K562 (cell line): ENCODE results near the gene SERPINE2. TPM values are rescaled to one million over a fixed set of nuclear protein-coding genes. Genes with fewer than 3 reads are reported as not detected.

Experiments
- ATAC-seq: fragments of 200-7000 bp; cut with Tn5 transposase; 3 replicates; pipeline ENCODE4 v1.9.1; 2020; ENCODE audit warnings: moderate library complexity
- BruUV-seq: library from RNA; stranded (reverse); fragments of 400-500 nt; replicated peaks from 2 replicates; lab custom pipeline; 2021; lab: Mats Ljungman, UMichigan
- CTCF ChIA-PET: fragments of 300-600 bp; formaldehyde crosslinking; extraction: SDS; loops from one replicate; lab custom pipeline; 2021; ENCODE audit warnings: low intra/inter-chr PET ratio; lab: Yijun Ruan, JAX
- POLR2A ChIA-PET: fragments of 300-600, 350-650 bp; sonication (Branson Sonifier 250); formaldehyde crosslinking; extraction: SDS; loops from one replicate; lab custom pipeline; 2021; ENCODE audit warnings: antibody characterized with exemption, inconsistent platforms; lab: Yijun Ruan, JAX
- DNase-seq, 4 experiments: peaks; one replicate each; pipeline versions ENCODE4 v3.0.0 to v3.0.0-alpha.2; 2011 to 2018; ENCODE audit warnings: low spot score in 3 of 4, mixed read lengths in 3 of 4; ENCODE audit errors: extremely low read depth in 1 of 4
- FAIRE-seq: peaks from 2 replicates; lab custom pipeline; 2011; peaks lifted over from hg19 to GRCh38; lab: Jason Lieb, UNC
- H2AFZ ChIP-seq: 2 replicates; pipeline ENCODE4 v1.6.0; 2011; ENCODE audit warnings: low read depth, low read length, control low read depth, inconsistent platforms
- H3K27ac ChIP-seq: fragments of 200-600 bp; 3 replicates; pipeline ENCODE4 v1.8.0; 2011; ENCODE audit warnings: low read depth, mild to moderate bottlenecking, control low read depth, inconsistent platforms, low read length, moderate library complexity, mixed read lengths; ENCODE audit errors: extremely low read depth
- H3K27me3 ChIP-seq, 2 experiments: fragments of 300-600 bp in 1 of 2; 2 replicates in 1 of 2; 3 replicates in 1 of 2; pipeline versions ENCODE4 v1.6.0 to v1.8.0; 2011; ENCODE audit warnings: inconsistent platforms in 2 of 2, low read length in 2 of 2, mild to moderate bottlenecking in 1 of 2, mixed read lengths in 1 of 2, moderate library complexity in 1 of 2; ENCODE audit not compliant: control insufficient read depth in 2 of 2, insufficient read depth in 2 of 2
- H3K36me3 ChIP-seq: fragments of 300-600 bp; 3 replicates; pipeline ENCODE4 v1.8.0; 2011; ENCODE audit warnings: mild to moderate bottlenecking, low read length, inconsistent platforms; ENCODE audit not compliant: control insufficient read depth, insufficient read depth
- H3K4me1 ChIP-seq, 2 experiments: fragments of 200-600 bp in 1 of 2; replicated peaks in 1 of 2; 2 replicates in 1 of 2; 3 replicates in 1 of 2; pipeline versions ENCODE4 v1.5.1 to v1.8.0; 2011; ENCODE audit warnings: inconsistent platforms in 2 of 2, low read length in 2 of 2, mild to moderate bottlenecking in 1 of 2, mixed read lengths in 1 of 2, moderate library complexity in 1 of 2; ENCODE audit not compliant: control insufficient read depth in 2 of 2, insufficient read depth in 2 of 2
- H3K4me2 ChIP-seq: 2 replicates; pipeline ENCODE4 v1.6.1; 2011; ENCODE audit warnings: low read length, control low read depth, inconsistent platforms, mixed read lengths; ENCODE audit not compliant: insufficient read depth
- H3K4me3 ChIP-seq: fragments of 200-600 bp; sonication (generic), shearing (Covaris generic); 2 replicates; pipeline ENCODE4 v1.5.1; 2016; ENCODE audit warnings: control low read depth, inconsistent platforms
- H3K79me2 ChIP-seq: fragments of 200-600 bp; 3 replicates; pipeline ENCODE4 v1.8.0; 2011; ENCODE audit warnings: low read length, inconsistent platforms; ENCODE audit not compliant: control insufficient read depth, insufficient read depth
- H3K9ac ChIP-seq, 2 experiments: 2 replicates each; pipeline versions ENCODE4 v1.6.0 to v1.6.1; 2011; ENCODE audit warnings: low read depth in 2 of 2, low read length in 2 of 2, control low read depth in 1 of 2, inconsistent platforms in 1 of 2, mild to moderate bottlenecking in 1 of 2, mixed read lengths in 1 of 2; ENCODE audit not compliant: insufficient read depth in 1 of 2
- H3K9me1 ChIP-seq: one replicate; pipeline ENCODE4 v1.6.0; 2011; ENCODE audit warnings: inconsistent platforms, mild to moderate bottlenecking, low read length, moderate library complexity; ENCODE audit not compliant: control insufficient read depth, insufficient read depth
- H3K9me3 ChIP-seq: replicated peaks from 2 replicates; pipeline ENCODE4 v1.5.1; 2011; ENCODE audit warnings: low read depth, low read length, inconsistent platforms; ENCODE audit not compliant: control insufficient read depth, insufficient read depth
- H4K20me1 ChIP-seq: replicated peaks from 2 replicates; pipeline ENCODE4 v1.6.1; 2011; ENCODE audit warnings: low read length, inconsistent platforms, mixed read lengths; ENCODE audit not compliant: control insufficient read depth, insufficient read depth
- CBX8 ChIP-seq: fragments of 200-600 bp; sonication (generic); IDR thresholded peaks from 2 replicates; pipeline ENCODE4 v1.6.1; 2012; ENCODE audit warnings: borderline replicate concordance, mixed run types, low read depth, mild to moderate bottlenecking, moderate library complexity, mixed read lengths, low read length, control low read depth, inconsistent platforms; ENCODE audit not compliant: poor library complexity, severe bottlenecking; ENCODE audit errors: extremely low read depth
- CTCFL ChIP-seq: IDR thresholded peaks from 2 replicates; pipeline ENCODE4 v1.6.1; 2011; ENCODE audit warnings: borderline replicate concordance, low read depth, mild to moderate bottlenecking, moderate library complexity, low read length; ENCODE audit not compliant: insufficient read depth, poor library complexity, severe bottlenecking
- NR2C1 ChIP-seq, 2 experiments: fragments of 450-650 bp; IDR thresholded peaks; 2 replicates each; pipeline ENCODE4 v1.6.1; 2017; ENCODE audit warnings: mild to moderate bottlenecking in 2 of 2, antibody characterized with exemption in 1 of 2, inconsistent platforms in 1 of 2, missing compliant biosample characterization in 1 of 2, missing genetic modification characterization in 1 of 2
- RBM39 ChIP-seq: fragments of 200-400 bp; formaldehyde crosslinking; optimal IDR thresholded peaks from 2 replicates; pipeline ENCODE3; 2018; ENCODE audit warnings: low read depth, low read length
- TAL1 ChIP-seq: fragments of 450-650 bp; IDR thresholded peaks from 2 replicates; pipeline ENCODE4 v1.6.1; 2016; ENCODE audit warnings: mild to moderate bottlenecking
- ZBTB17 ChIP-seq: fragments of 450-650 bp; formaldehyde crosslinking; IDR thresholded peaks from 2 replicates; pipeline ENCODE4 v1.4.0; 2020; ENCODE audit warnings: mild to moderate bottlenecking
- ZBTB40 ChIP-seq, 2 experiments: fragments of 450-650 bp in 1 of 2; sonication (generic) in 1 of 2; formaldehyde crosslinking in 1 of 2; IDR thresholded peaks; 2 replicates each; pipeline versions ENCODE4 v1.7.1 to v1.9.0; 2016 to 2022; ENCODE audit warnings: inconsistent platforms in 1 of 2, mild to moderate bottlenecking in 1 of 2, missing genetic modification reagents in 1 of 2
- WGBS: fragments of 100-300 bp; shearing (Covaris generic); methylation state at CpG from one replicate; pipeline ENCODE4 v1.1.6; 2016; ENCODE audit warnings: low coverage, mixed read lengths; ENCODE audit not compliant: insufficient coverage; ENCODE audit errors: missing lambda C conversion rate; 5-methylcytosine and 5-hydroxymethylcytosine counted together
- in situ Hi-C: fragments of 300-500 bp; cut with MboI; formaldehyde crosslinking; loops from 4 replicates; pipeline ENCODE4 v1.15.0; 2018; ENCODE audit warnings: inconsistent platforms, mixed read lengths
- intact Hi-C: fragments of 100-400 bp; cut with micrococcal nuclease; formaldehyde crosslinking; loops from 2 replicates; pipeline ENCODE4 v1.14.2; 2022
- polyA plus RNA-seq, 8 experiments: library from polyadenylated mRNA; depleted of rRNA in 4 of 8; stranded (reverse) in 5 of 8; unstranded in 3 of 8; fragments of >200 nt; fragmentation: Nextera tagmentation in 2 of 8; fragmentation: Illumina TruSeq in 1 of 8; extraction: Ambion mirVana in 2 of 8; extraction: Trizol in 1 of 8; gene quantifications; 2 replicates each; pipeline versions ENCODE4 v1.2.1 to v1.2.3, GENCODE V29; 2011 to 2014; ENCODE audit warnings: inconsistent platforms in 1 of 8, missing spikeins in 1 of 8
- total RNA-seq, 7 experiments: library from RNA; depleted of rRNA in 6 of 7; stranded (reverse); fragments of >200 nt in 6 of 7; fragmentation: Illumina TruSeq in 2 of 7; extraction: Trizol in 2 of 7; gene quantifications; 2 replicates each; pipeline versions ENCODE4 v1.2.1 to v1.2.3, GENCODE V29; 2011 to 2021; ENCODE audit warnings: low replicate concordance in 1 of 7
- TF ChIP-seq, protein P1 (sequence below): fragments of 450-650 bp; IDR thresholded peaks from 2 replicates; pipeline ENCODE4 v1.6.1; 2016

SERPINE2 gene
- total and polyA plus RNA-seq, 9 of the 15 experiments (the other 6 are each of a cell fraction or from before 2014, with no cell fraction given) = 0.03 to 0.16 (median 0.13) TPM; not detected in 6

DNA sequence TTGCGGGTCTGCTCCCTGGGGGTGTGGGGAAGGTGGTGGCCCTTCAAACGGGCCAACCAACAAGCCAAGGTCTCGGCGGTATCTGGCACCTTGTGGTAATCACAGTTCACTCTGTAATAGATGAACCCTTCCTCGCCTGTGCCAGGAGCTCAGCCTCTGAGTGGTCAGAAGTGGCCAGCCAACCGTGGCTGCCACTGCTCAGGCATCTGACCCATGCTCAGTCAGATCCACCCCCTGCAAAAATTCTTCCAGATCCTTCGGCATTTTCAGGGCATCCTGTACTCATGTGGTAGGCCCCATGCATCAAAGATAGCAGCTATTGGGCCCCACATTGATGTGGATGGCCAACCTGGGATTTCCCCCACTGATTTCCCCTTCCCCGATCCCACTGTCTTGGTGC is 39.6 kb upstream of the SERPINE2 start:
- Histone ChIP-seq H3K4me3 (no peak overlapping the region), H3K9me1 (no peaks in the 10 kb centered on the region), H2AFZ (no peak overlapping the region), H3K36me3 (no peaks in the 10 kb centered on the region), H3K27ac (no peak overlapping the region), H3K9ac (no peak overlapping the region), H3K27me3 (peaks cover 0 to 4% of the 10 kb centered on the region in 2 experiments; a peak in 1 of 5 replicates), H3K9me3 (no peaks in the 10 kb centered on the region), H3K4me1 (no peaks in the 10 kb centered on the region), H4K20me1 (no peaks in the 10 kb centered on the region), H3K79me2 (no peaks in the 10 kb centered on the region), H3K4me2 (no peak overlapping the region)
- FAIRE-seq = no peak
- POLR2A ChIA-PET = interaction anchor here (0.7 kb wide), 1 partner anchor 32 kb away, joined by 4 read pairs; no protein-coding TSS in a partner anchor
- DNase-seq = no peak
- in situ Hi-C loops = no loop called here
- intact Hi-C loops = no loop called here
- 0% methylated on average over 6 of the region's 8 CpGs for WGBS
- BruUV-seq = no TSS peak
- CTCF ChIA-PET = no interaction called here
- ATAC-seq = no peak
- TF ChIP-seq RBM39 (no peak), TAL1 (no peak), NR2C1 (IDR thresholded peaks at IDR 0.05) (no peak), NR2C1 (tag; IDR thresholded peaks at IDR 0.05) (no peak), CTCFL (no peak), ZBTB17 (CRISPR knock-in tag) (no peak), CBX8 (no peak), ZBTB40 (IDR thresholded peaks at IDR 0.05) (no peak), ZBTB40 (CRISPR knock-in tag; IDR thresholded peaks at IDR 0.05) (no peak)
- TF ChIP-seq, protein P1, sequence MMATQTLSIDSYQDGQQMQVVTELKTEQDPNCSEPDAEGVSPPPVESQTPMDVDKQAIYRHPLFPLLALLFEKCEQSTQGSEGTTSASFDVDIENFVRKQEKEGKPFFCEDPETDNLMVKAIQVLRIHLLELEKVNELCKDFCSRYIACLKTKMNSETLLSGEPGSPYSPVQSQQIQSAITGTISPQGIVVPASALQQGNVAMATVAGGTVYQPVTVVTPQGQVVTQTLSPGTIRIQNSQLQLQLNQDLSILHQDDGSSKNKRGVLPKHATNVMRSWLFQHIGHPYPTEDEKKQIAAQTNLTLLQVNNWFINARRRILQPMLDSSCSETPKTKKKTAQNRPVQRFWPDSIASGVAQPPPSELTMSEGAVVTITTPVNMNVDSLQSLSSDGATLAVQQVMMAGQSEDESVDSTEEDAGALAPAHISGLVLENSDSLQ = no peak
